Sigmoid colon (tissue), 7 donors: Measurements from ENCODE around the gene ABHD14A. TPM values are rescaled to one million over a fixed set of nuclear protein-coding genes. Genes with fewer than 3 reads are reported as not detected.

Experiments used
- DNase-seq: peaks from one replicate; pipeline ENCODE4 v3.0.0-alpha.2; 2019
- H3K27ac ChIP-seq, 4 donors: fragments of 200-600 bp; sonication (generic); one replicate each; pipeline ENCODE4 v1.5.1; 2016 to 2019; ENCODE audit warnings: mild to moderate bottlenecking in 1 of 4
- H3K27me3 ChIP-seq, 3 donors: fragments of 200-600 bp; sonication (generic); one replicate each; pipeline ENCODE4 v1.5.1; 2019; ENCODE audit warnings: mild to moderate bottlenecking in 1 of 3
- H3K36me3 ChIP-seq, 4 donors: fragments of 200-600 bp; sonication (generic); one replicate each; pipeline ENCODE4 v1.5.1; 2016 to 2019
- H3K4me1 ChIP-seq, 4 donors: fragments of 200-600 bp; sonication (generic); one replicate each; pipeline ENCODE4 v1.5.1; 2017 to 2019
- H3K4me3 ChIP-seq, 4 donors: fragments of 200-600 bp; sonication (generic); one replicate each; pipeline ENCODE4 v1.5.1; 2017 to 2019; ENCODE audit warnings: mild to moderate bottlenecking in 2 of 4, moderate library complexity in 1 of 4
- H3K9me3 ChIP-seq, 4 donors: fragments of 200-600 bp in 3 of 4; sonication (generic) in 3 of 4; one replicate each; pipeline versions ENCODE4 v1.5.1 to v1.6.1; 2013 to 2019
- CTCF ChIP-seq, 4 experiments: fragments of 450-650 bp in 3 of 4; fragments of 200-600 bp in 1 of 4; IDR thresholded peaks; one replicate each; pipeline ENCODE4 v1.5.1; 2016 to 2019; ENCODE audit warnings: antibody characterized with exemption in 4 of 4, mild to moderate bottlenecking in 3 of 4, moderate library complexity in 2 of 4
- EP300 ChIP-seq, 4 donors: sonication (generic); formaldehyde crosslinking; IDR thresholded peaks; one replicate each; pipeline ENCODE4 v1.6.1; 2017; ENCODE audit warnings: antibody characterized with exemption in 4 of 4
- POLR2A ChIP-seq, 2 donors: fragments of 450-650 bp; IDR thresholded peaks; one replicate each; pipeline ENCODE4 v1.6.1; 2016; ENCODE audit warnings: antibody characterized with exemption in 2 of 2, mild to moderate bottlenecking in 2 of 2, moderate library complexity in 2 of 2
- POLR2AphosphoS5 ChIP-seq, 4 donors: sonication (generic); formaldehyde crosslinking; IDR thresholded peaks; one replicate each; pipeline ENCODE4 v1.6.1; 2017; ENCODE audit warnings: antibody characterized with exemption in 4 of 4
- WGBS, 2 donors: extraction: QIAGEN DNeasy Blood & Tissue Kit; methylation state at CpG; one replicate each; pipeline ENCODE4 v1.1.7; 2013; 5-methylcytosine and 5-hydroxymethylcytosine counted together
- intact Hi-C: fragments of 100-400 bp; cut with DNase I; formaldehyde crosslinking; loops from one replicate; pipeline ENCODE4 v1.15.1; 2023
- polyA plus RNA-seq, 3 donors: library from polyadenylated mRNA; stranded (reverse); fragments of 200-250 nt; gene quantifications; one replicate each; pipeline ENCODE4 v1.2.3, GENCODE V29; 2013
- total RNA-seq, 4 donors: library from RNA; depleted of rRNA; stranded (reverse); fragments of >200 nt; gene quantifications; one replicate each; pipeline ENCODE4 v1.1.0, GENCODE V29; 2016
- donor health status: healthy with polysubstance abuse.
- donor health status: Bipolar disorder and iron deficiency.
- donor health status: healthy.

The ABHD14A gene
- total and polyA plus RNA-seq, 7 donors: 3.2 to 35.3 (median 16.3) TPM

DNA sequence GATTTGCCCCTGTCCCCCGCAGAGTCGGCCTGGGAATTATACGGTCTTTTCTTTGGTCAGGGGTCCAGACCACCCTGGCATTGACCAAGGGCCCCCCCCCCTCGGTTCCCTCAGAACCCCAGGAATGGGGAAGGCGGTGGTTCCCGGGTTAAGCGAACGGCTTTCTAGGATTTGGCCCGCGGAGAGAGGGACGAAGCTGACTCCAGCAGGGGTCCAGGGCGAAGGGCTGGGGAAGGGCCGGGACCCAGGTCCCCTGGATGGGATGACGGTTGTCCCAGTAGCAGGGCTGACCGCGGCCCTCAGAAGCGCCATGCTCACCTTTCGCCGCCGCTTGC, 33.4 kb upstream of the ABHD14A start:
- no peak for TF ChIP-seq EP300 (IDR thresholded peaks at IDR 0.05)
- intact Hi-C loops: loop anchor here (5.0 to 10.0 kb wide), 5 partner anchors 181 to 1941 kb away; partner anchors contain the start of genes ACTR8, ALAS1 and POC1A

DNA sequence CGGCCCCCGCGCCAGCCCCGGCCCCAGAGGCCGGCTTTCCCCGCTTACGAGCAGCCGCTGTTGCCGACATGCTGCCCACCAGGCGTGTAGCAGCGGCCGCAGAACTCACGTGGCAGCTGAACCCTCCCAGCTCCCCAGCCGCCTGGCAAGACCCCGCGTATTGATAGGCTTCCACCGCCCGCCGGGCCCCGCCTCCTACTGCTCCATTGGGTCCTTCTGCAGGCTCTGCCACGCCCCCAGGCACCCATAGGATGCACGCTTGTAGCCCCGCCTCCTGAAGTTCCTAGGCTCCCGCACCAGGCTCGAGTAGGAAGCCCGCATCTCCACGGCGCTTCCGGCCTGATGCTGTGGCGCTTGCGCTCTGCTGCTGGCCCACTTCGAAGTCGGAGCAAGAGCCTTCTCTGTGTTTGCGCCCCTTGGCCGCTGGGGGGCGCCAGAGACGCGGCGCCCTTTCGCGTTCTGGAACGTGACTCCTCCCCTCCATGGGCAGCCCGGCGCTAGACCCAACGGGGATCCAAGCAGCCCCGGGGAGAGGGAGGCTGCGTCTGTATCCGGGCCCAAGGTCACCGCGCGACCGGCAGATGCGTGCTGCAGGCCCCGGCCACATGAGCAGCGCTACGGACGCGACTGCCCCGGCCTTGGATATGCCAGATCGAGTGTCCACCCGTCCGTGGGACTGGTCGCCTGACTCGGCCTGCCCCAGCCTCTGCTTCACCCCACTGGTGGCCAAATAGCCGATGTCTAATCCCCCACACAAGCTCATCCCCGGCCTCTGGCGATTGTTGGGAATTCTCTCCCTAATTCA, 32.9 kb upstream of the ABHD14A start, which contains the start of the genes PARP3 and RRP9:
Gene PARP3, plus strand, starts transcription at position 566 of the 805 bp plus-strand sequence. CDS start 993 bp downstream, outside the sequence.
Gene RRP9, minus strand, starts transcription at position 107 of the 805 bp plus-strand sequence. Its CDS starts 37 bp downstream, at position 70.
- WGBS, 2 donors: 1 to 2% methylated on average over 67 of the region's 67 CpGs
- Histone ChIP-seq H3K27me3 (no peaks in the 10 kb centered on the region), H3K27ac (peak within 1 kb of the TSS; percentile 89 to 97 (median 96)), H3K9me3 (no peaks in the 10 kb centered on the region), H3K36me3 (peaks cover 9 to 45% (median 12%) of the 10 kb centered on the region in 4 donors), H3K4me3 (peak within 1 kb of the TSS; percentile 61 to 87 (median 75)), H3K4me1 (peaks cover 0 to 37% (median 33%) of the 10 kb centered on the region in 4 donors)
- intact Hi-C loops: loop anchor here (1.0 to 10.0 kb wide), 9 partner anchors 25 to 1940 kb away; partner anchors contain the start of genes ABHD14B, ACTR8, ALAS1 and DUSP7
- TF ChIP-seq POLR2A (IDR thresholded peaks at IDR 0.05): peak; percentile 63 to 68
- peak; percentile 51 to 82 (median 72) for TF ChIP-seq POLR2AphosphoS5 (IDR thresholded peaks at IDR 0.05)
- TF ChIP-seq EP300 (IDR thresholded peaks at IDR 0.05): no peak
- peak; percentile 97 to 100 (median 98) for TF ChIP-seq CTCF (IDR thresholded peaks at IDR 0.05)
- peak; percentile 100 for DNase-seq

More for the DNA sequence above, 33.4 kb upstream of the ABHD14A start:
- Histone ChIP-seq H3K9me3 (no peaks in the 10 kb centered on the region), H3K4me1 (peaks cover 0 to 37% (median 33%) of the 10 kb centered on the region in 4 donors), H3K36me3 (peaks cover 14 to 50% (median 16%) of the 10 kb centered on the region in 4 donors), H3K27me3 (no peaks in the 10 kb centered on the region), H3K27ac (peak overlapping the region; percentile 67 to 85 (median 78)), H3K4me3 (peak overlapping the region; percentile 61 to 87 (median 75))
- no peak for DNase-seq
- WGBS, 2 donors: 0 to 1% methylated on average over 20 of the region's 20 CpGs

GRCh38 chr3:51942603-51943450, 32.0 kb upstream of the ABHD14A start:
- Histone ChIP-seq H3K27me3 (no peaks in the 10 kb centered on the region), H3K4me3 (peak overlapping the region; percentile 39 to 78 (median 54)), H3K36me3 (peaks cover 2 to 40% (median 5%) of the 10 kb centered on the region in 4 donors), H3K4me1 (peaks cover 0 to 37% (median 33%) of the 10 kb centered on the region in 4 donors), H3K27ac (peak overlapping the region; percentile 89 to 97 (median 96)), H3K9me3 (no peaks in the 10 kb centered on the region)
- intact Hi-C loops: loop anchor here (1.0 to 10.0 kb wide), 9 partner anchors 24 to 1939 kb away; partner anchors contain the start of genes ABHD14B, ACTR8, ALAS1 and DUSP7
- WGBS, 2 donors: 24 to 50% methylated on average over 17 of the region's 17 CpGs
- TF ChIP-seq CTCF (IDR thresholded peaks at IDR 0.05) (no peak), POLR2AphosphoS5 (IDR thresholded peaks at IDR 0.05) (peak in 2 of 4 donors; percentile 19 to 28)
- peak; percentile 81 for DNase-seq

- Histone ChIP-seq H3K27ac (peak overlapping the region; percentile 89 to 97 (median 96)), H3K4me3 (peak overlapping the region in 3 of 4 donors; percentile 52 to 78 (median 56)), H3K36me3 (peaks cover 0 to 43% (median 3%) of the 10 kb centered on the region in 4 donors), H3K4me1 (peaks cover 0 to 37% (median 33%) of the 10 kb centered on the region in 4 donors), H3K9me3 (no peaks in the 10 kb centered on the region), H3K27me3 (no peaks in the 10 kb centered on the region)
- 94 to 96% methylated on average over 21 of the region's 21 CpGs for WGBS, 2 donors
- DNase-seq: peak; percentile 66
- TF ChIP-seq EP300 (IDR thresholded peaks at IDR 0.05) (no peak), POLR2AphosphoS5 (IDR thresholded peaks at IDR 0.05) (no peak), POLR2A (IDR thresholded peaks at IDR 0.05) (no peak), CTCF (IDR thresholded peaks at IDR 0.05) (no peak)
- intact Hi-C loops: loop anchor here (2.0 to 10.0 kb wide), 6 partner anchors 113 to 1939 kb away; partner anchors contain the start of genes ACTR8, ALAS1, DUSP7 and POC1A
Observed at GRCh38 chr3:51943451-51944391, 31.1 kb upstream of the ABHD14A start.
